ENCODE results near the gene TMTC2. TPM values are rescaled to one million over a fixed set of nuclear protein-coding genes. Genes with fewer than 3 reads are reported as not detected.

The TMTC2 gene
- total and polyA plus RNA-seq, 2 donors = 18.1 to 95.3 TPM

DNA sequence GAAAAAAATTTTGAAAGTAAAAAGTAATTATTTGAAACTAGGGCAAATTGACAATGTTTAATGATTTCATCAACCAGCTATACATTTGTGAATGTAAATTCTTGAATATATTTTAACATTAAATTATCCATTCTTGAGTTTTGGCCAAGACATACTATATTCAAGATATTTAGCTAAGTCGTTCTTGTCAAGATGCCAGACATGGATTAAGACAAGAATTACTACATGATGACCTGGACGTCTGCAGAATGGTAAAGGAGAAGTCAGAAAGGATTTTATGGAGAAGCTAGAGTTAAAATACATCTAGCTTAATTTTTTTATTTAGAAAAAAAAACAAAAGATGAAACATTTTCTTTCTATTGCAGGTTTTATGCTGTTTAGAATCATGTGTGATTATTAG, 255.8 kb downstream of the TMTC2 start:
- no peaks in the 10 kb centered on the region for H3K4me1 ChIP-seq (ENCODE audit: insufficient read depth)

GRCh38 chr12:82942991-82943401, 256.3 kb downstream of the TMTC2 start:
- Histone ChIP-seq H3K4me3 (ENCODE audit: low read depth, low read length) (no peak overlapping the region), H3K36me3 (ENCODE audit: insufficient read depth) (no peaks in the 10 kb centered on the region), H3K27ac (ENCODE audit: low read depth) (no peak overlapping the region), H3K4me1 (ENCODE audit: insufficient read depth) (no peaks in the 10 kb centered on the region)
- DNase-seq (ENCODE audit: extremely low spot score) = no peak
- 49% methylated on average over 2 of the region's 2 CpGs for WGBS

More for the DNA sequence above, 255.8 kb downstream of the TMTC2 start:
- DNase-seq (ENCODE audit: extremely low spot score) = no peak
- no peaks in the 10 kb centered on the region for H3K36me3 ChIP-seq (ENCODE audit: insufficient read depth)
- H3K27ac ChIP-seq (ENCODE audit: low read depth) = no peak overlapping the region
- WGBS = 32% methylated on average over 2 of the region's 2 CpGs
- H3K4me3 ChIP-seq (ENCODE audit: low read depth, low read length) = no peak overlapping the region

DNA sequence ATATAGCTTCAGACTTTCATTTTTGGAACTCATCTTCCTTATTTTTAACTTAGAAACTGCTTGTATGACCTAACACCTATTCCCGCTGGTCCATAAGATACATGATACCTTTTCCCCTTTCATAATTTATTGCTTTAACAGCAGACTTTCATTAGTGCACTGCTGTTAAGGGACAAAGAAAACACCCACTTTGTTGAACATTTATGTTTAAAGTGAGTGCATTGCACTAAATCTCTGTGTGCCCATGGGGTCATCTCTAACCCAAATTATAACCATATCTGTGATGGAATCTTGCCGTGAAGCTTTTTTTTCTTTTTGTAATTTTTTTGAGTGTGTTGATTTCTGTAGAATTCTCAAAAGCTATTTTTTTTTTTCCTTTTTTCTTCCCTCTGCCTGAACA, 261.8 kb downstream of the TMTC2 start:
- no peaks in the 10 kb centered on the region for H3K36me3 ChIP-seq (ENCODE audit: insufficient read depth)
- H3K4me3 ChIP-seq (ENCODE audit: low read depth, low read length) = no peak overlapping the region
- H3K27ac ChIP-seq (ENCODE audit: low read depth) = no peak overlapping the region
- DNase-seq (ENCODE audit: extremely low spot score) = no peak
- H3K4me1 ChIP-seq (ENCODE audit: insufficient read depth) = no peaks in the 10 kb centered on the region
- 88% methylated on average over 2 of the region's 2 CpGs for WGBS

- 96% methylated on average over 2 of the region's 2 CpGs for WGBS
- H3K27ac ChIP-seq (ENCODE audit: low read depth) = no peak overlapping the region
- DNase-seq (ENCODE audit: extremely low spot score) = no peak
- no peaks in the 10 kb centered on the region for H3K36me3 ChIP-seq (ENCODE audit: insufficient read depth)
- H3K4me3 ChIP-seq (ENCODE audit: low read depth, low read length) = no peak overlapping the region
- H3K4me1 ChIP-seq (ENCODE audit: insufficient read depth) = no peaks in the 10 kb centered on the region
These were observed 263.6 kb downstream of the TMTC2 start for GRCh38 chr12:82950356-82950755.

DNA sequence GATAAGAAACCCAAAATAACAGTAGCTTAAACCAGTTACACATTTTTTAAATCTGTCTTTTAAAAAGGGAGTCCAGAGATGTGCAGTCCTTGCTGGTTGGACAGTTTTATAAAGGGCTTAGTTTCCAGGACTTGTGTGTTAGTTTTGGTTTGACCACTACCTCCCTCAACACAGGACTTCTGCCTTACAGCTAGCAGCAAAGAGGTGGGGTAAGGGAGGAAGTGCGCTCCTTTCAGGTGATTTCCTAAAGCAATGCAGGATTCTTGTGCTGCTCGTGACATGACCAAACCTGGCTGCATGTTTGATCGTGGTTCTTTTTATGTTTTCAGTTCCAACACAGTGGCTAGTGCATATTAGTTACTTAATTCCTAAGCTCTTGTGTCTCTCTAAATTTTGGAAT, 266.2 kb downstream of the TMTC2 start:
- DNase-seq (ENCODE audit: extremely low spot score) = no peak
- WGBS = 90% methylated on average over 3 of the region's 3 CpGs
- H3K27ac ChIP-seq (ENCODE audit: low read depth) = no peak overlapping the region

GRCh38 chr12:82953397-82953796, 266.7 kb downstream of the TMTC2 start:
- Histone ChIP-seq H3K27ac (ENCODE audit: low read depth) (no peak overlapping the region), H3K4me1 (ENCODE audit: insufficient read depth) (no peaks in the 10 kb centered on the region), H3K4me3 (ENCODE audit: low read depth, low read length) (no peak overlapping the region), H3K36me3 (ENCODE audit: insufficient read depth) (no peaks in the 10 kb centered on the region)
- no peak for DNase-seq (ENCODE audit: extremely low spot score)
- 85% methylated on average over 1 of the region's 1 CpG for WGBS

More for the DNA sequence above, 266.2 kb downstream of the TMTC2 start:
- H3K4me3 ChIP-seq (ENCODE audit: low read depth, low read length) = no peak overlapping the region
- no peaks in the 10 kb centered on the region for H3K36me3 ChIP-seq (ENCODE audit: insufficient read depth)
- no peaks in the 10 kb centered on the region for H3K4me1 ChIP-seq (ENCODE audit: insufficient read depth)

- 93% methylated on average over 3 of the region's 3 CpGs for WGBS
These were observed 267.4 kb downstream of the TMTC2 start for GRCh38 chr12:82954064-82954463.

GRCh38 chr12:82954572-82954971, 267.9 kb downstream of the TMTC2 start:
- 92% methylated on average over 2 of the region's 2 CpGs for WGBS
- Histone ChIP-seq H3K4me1 (ENCODE audit: insufficient read depth) (no peaks in the 10 kb centered on the region), H3K4me3 (ENCODE audit: low read depth, low read length) (no peak overlapping the region), H3K36me3 (ENCODE audit: insufficient read depth) (no peaks in the 10 kb centered on the region), H3K27ac (ENCODE audit: low read depth) (no peak overlapping the region)
- DNase-seq (ENCODE audit: extremely low spot score) = no peak

More at GRCh38 chr12:82954064-82954463, 267.4 kb downstream of the TMTC2 start:
- Histone ChIP-seq H3K4me1 (ENCODE audit: insufficient read depth) (no peaks in the 10 kb centered on the region), H3K36me3 (ENCODE audit: insufficient read depth) (no peaks in the 10 kb centered on the region), H3K27ac (ENCODE audit: low read depth) (no peak overlapping the region), H3K4me3 (ENCODE audit: low read depth, low read length) (no peak overlapping the region)
- no peak for DNase-seq (ENCODE audit: extremely low spot score)

DNA sequence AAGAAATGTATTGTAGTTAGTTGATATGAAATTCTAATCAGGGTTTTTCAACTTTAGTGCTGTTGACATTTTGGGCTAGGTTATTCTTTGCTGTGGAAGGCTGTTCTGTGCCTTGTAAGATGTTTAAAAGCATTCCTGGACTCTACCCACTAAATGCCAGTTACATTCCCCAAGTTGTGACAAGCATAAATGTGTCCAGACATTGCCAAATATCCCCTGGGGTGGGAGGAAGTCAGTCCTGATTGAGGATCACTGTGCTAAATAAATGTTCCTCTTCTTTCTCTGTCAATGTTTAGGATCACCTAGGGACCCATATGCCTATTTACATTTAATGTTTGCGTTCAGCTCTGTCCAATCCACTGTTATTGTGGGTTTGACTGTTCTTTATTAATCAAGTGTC, 268.3 kb downstream of the TMTC2 start:
- Histone ChIP-seq H3K27ac (ENCODE audit: low read depth) (no peak overlapping the region), H3K4me3 (ENCODE audit: low read depth, low read length) (no peak overlapping the region), H3K36me3 (ENCODE audit: insufficient read depth) (no peaks in the 10 kb centered on the region), H3K4me1 (ENCODE audit: insufficient read depth) (no peaks in the 10 kb centered on the region)
- DNase-seq (ENCODE audit: extremely low spot score) = peak; percentile 36
- 96% methylated on average over 1 of the region's 1 CpG for WGBS

- Histone ChIP-seq H3K36me3 (ENCODE audit: insufficient read depth) (no peaks in the 10 kb centered on the region), H3K4me1 (ENCODE audit: insufficient read depth) (no peaks in the 10 kb centered on the region), H3K4me3 (ENCODE audit: low read depth, low read length) (no peak overlapping the region), H3K27ac (ENCODE audit: low read depth) (no peak overlapping the region)
- no peak for DNase-seq (ENCODE audit: extremely low spot score)
These were observed 272.3 kb downstream of the TMTC2 start for GRCh38 chr12:82958966-82959365.

DNA sequence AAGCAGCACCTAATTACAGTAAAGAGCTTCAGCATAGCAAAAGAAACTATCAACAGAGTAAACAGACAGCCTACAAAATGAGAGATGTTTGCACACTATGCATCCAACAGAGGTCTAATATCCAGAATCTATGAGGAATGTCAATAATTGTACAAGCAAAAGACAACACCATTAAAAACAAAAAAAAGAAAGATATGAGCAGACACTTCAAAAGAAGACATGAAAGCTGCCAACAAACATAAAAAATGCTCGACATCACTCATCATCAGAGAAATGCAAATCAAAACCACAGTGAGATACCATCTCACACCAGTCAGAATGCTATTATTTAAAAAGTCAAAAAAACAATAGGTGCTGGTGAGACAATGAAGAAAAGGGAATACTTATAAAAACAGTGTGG, 273.1 kb downstream of the TMTC2 start:
- Histone ChIP-seq H3K4me3 (ENCODE audit: low read depth, low read length) (no peak overlapping the region), H3K4me1 (ENCODE audit: insufficient read depth) (no peaks in the 10 kb centered on the region), H3K27ac (ENCODE audit: low read depth) (no peak overlapping the region), H3K36me3 (ENCODE audit: insufficient read depth) (no peaks in the 10 kb centered on the region)
- WGBS = 96% methylated on average over 1 of the region's 1 CpG
- DNase-seq (ENCODE audit: extremely low spot score) = no peak

- WGBS = 97% methylated on average over 2 of the region's 2 CpGs
- Histone ChIP-seq H3K27ac (ENCODE audit: low read depth) (no peak overlapping the region), H3K4me3 (ENCODE audit: low read depth, low read length) (no peak overlapping the region), H3K36me3 (ENCODE audit: insufficient read depth) (peaks cover 2% of the 10 kb centered on the region), H3K4me1 (ENCODE audit: insufficient read depth) (no peaks in the 10 kb centered on the region)
- DNase-seq (ENCODE audit: extremely low spot score) = no peak
These were observed 275.1 kb downstream of the TMTC2 start for GRCh38 chr12:82961835-82962234.

DNA sequence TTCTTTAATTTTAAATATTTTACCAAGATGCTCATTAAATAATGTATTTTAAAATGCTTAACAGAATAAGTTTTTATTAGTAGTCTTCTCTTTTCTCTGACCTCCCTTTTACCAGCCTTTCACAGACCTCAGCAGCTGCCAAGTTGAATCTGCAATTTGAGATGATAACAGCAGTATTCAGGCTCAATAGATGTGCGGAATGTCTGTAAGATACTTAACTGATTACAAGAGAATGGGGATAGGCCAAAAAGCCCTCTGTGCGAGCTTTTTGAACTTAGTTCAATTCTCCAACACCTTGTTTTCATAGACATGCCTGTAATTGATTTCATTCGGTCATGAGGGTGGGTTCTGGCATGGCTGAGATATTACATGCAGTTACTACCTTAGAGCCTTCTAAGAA, 277.2 kb downstream of the TMTC2 start:
- H3K4me1 ChIP-seq (ENCODE audit: insufficient read depth) = no peaks in the 10 kb centered on the region
- H3K27ac ChIP-seq (ENCODE audit: low read depth) = no peak overlapping the region
- 54% methylated on average over 3 of the region's 3 CpGs for WGBS
- peaks cover 2% of the 10 kb centered on the region for H3K36me3 ChIP-seq (ENCODE audit: insufficient read depth)
- no peak overlapping the region for H3K4me3 ChIP-seq (ENCODE audit: low read depth, low read length)
- no peak for DNase-seq (ENCODE audit: extremely low spot score)

- no peak overlapping the region for H3K27ac ChIP-seq (ENCODE audit: low read depth)
- WGBS = 70% methylated on average over 3 of the region's 3 CpGs
- no peaks in the 10 kb centered on the region for H3K4me1 ChIP-seq (ENCODE audit: insufficient read depth)
- H3K36me3 ChIP-seq (ENCODE audit: insufficient read depth) = peaks cover 2% of the 10 kb centered on the region
- no peak for DNase-seq (ENCODE audit: extremely low spot score)
- H3K4me3 ChIP-seq (ENCODE audit: low read depth, low read length) = no peak overlapping the region
These were observed 277.7 kb downstream of the TMTC2 start for GRCh38 chr12:82964446-82964845.

DNA sequence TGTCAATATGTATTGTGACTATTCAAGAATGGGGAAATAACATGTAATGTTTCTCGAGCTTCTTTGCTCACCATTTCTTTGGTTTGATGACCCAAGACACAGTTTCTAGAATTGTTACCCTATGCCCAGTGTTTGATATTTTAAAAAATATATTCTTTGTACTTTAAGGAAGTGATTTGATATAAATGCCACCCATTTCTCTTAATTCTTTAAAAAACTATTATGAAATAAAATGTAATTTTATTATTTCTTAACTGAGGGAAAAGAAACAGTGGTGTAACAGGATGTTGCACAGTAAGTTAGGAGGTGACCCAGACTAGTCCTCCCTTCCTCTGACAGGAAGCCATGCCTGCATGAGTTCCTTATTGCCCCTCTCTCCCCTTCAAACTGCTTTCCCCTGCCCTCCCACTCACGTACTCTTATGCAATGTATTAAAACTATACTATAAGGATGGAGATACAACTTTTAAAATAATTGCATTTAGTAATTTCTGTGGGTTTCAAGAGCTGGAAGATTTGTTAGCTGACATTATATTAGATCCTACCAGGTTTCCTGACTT, 279.4 kb downstream of the TMTC2 start:
- H3K27ac ChIP-seq (ENCODE audit: low read depth) = no peak overlapping the region
- DNase-seq (ENCODE audit: extremely low spot score) = no peak
- 84% methylated on average over 2 of the region's 2 CpGs for WGBS
- no peak overlapping the region for H3K4me3 ChIP-seq (ENCODE audit: low read depth, low read length)
- H3K36me3 ChIP-seq (ENCODE audit: insufficient read depth) = peaks cover 2% of the 10 kb centered on the region
- no peaks in the 10 kb centered on the region for H3K4me1 ChIP-seq (ENCODE audit: insufficient read depth)
